ENCODE measurements around the gene CERS6.

CERS6 gene

GRCh38 chr2:168589236-168590211 is 133.5 kb downstream of the CERS6 start:
- Mint-ChIP-seq H3K27ac (no peak overlapping the region), H3K4me1 (ENCODE audit: low read depth) (peaks cover 53% of the 10 kb centered on the region), H3K4me3 (no peak overlapping the region), H3K27me3 (no peaks in the 10 kb centered on the region), H3K36me3 (peaks cover 9% of the 10 kb centered on the region), H3K9me3 (ENCODE audit: low read depth) (no peaks in the 10 kb centered on the region)

DNA sequence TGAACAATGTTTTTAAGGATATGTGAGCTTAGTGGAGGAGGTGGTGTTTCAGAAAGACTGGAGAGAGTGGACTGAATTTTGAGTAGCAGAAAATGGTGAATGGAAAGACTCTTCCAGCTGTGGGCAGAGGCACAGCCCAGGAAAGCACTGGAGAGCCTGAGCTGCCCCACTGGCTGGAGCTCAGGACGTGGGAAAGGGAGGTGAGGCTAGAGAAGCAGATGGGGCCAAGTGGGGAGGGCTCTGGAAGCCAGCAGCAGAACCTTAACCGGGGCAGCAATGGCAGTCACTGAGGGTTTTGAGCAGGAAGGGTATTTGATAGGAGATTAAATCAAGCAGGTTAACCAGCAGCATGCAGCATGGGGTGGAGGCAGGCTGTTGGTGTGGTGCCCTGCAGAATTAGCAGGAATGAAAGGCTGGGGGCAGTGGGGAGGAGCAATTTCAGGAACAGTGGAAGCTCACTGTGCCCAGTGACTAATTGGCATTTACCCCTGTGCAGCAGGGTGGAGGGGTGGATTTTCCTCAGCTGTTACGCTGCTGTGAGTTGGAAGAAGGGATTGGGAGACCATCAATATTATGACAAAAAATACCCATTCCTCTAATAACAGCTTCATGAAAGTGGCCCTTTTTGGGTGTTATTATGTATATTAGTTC is 136.2 kb downstream of the CERS6 start:
- Mint-ChIP-seq H3K4me3 (no peak overlapping the region), H3K36me3 (peaks cover 11% of the 10 kb centered on the region), H3K9me3 (ENCODE audit: low read depth) (no peaks in the 10 kb centered on the region), H3K4me1 (ENCODE audit: low read depth) (peaks cover 58% of the 10 kb centered on the region), H3K27ac (no peak overlapping the region), H3K27me3 (no peaks in the 10 kb centered on the region)

DNA sequence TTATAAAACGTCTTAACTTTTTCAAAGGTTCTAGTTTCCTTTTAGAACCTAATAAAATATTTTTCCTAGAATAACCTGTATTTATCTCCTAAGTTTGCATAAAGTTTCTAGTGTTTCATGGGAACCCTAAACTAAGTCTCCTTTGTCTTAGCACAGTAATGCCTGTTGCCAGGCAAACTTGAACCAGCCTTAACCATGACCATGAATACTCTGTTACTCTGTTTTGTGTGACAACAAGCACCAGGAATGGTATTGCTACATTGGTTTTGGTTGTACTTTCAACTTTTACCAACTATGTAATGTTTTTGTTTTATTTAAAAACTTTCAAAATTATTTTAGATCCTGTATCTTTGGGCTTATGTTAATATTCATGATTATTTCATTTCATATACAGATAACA is 137.6 kb downstream of the CERS6 start:
- no peaks in the 10 kb centered on the region for H3K9me3 Mint-ChIP-seq (ENCODE audit: low read depth)
- H3K27me3 Mint-ChIP-seq, result no peaks in the 10 kb centered on the region
- H3K27ac Mint-ChIP-seq, result no peak overlapping the region
- H3K4me1 Mint-ChIP-seq (ENCODE audit: low read depth), result peaks cover 55% of the 10 kb centered on the region
- peaks cover 11% of the 10 kb centered on the region for H3K36me3 Mint-ChIP-seq
- H3K4me3 Mint-ChIP-seq, result no peak overlapping the region

DNA sequence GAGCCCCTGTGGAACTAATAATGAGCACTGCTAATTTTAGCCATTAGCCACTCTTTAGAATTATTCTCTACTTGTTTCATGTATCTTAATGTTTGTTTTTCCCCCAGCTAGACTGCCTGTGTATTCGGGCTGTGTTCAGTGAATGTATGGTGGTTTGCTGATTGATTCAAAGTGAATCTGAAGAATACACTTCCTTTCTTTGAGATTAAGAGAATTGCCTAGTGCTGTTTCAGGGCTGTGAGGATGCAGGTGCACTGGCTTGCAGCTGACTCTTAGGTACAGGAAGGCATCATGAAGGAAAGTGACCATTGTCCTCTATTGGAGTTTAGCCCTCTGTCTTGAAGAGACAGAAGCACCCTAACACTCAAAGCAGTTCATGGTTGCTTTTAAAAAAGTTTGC is 138.7 kb downstream of the CERS6 start:
- Mint-ChIP-seq H3K4me1 (ENCODE audit: low read depth) (peaks cover 52% of the 10 kb centered on the region), H3K36me3 (peaks cover 14% of the 10 kb centered on the region), H3K9me3 (ENCODE audit: low read depth) (no peaks in the 10 kb centered on the region), H3K27me3 (no peaks in the 10 kb centered on the region), H3K4me3 (peak overlapping the region; percentile 3), H3K27ac (peak overlapping the region; percentile 19)

DNA sequence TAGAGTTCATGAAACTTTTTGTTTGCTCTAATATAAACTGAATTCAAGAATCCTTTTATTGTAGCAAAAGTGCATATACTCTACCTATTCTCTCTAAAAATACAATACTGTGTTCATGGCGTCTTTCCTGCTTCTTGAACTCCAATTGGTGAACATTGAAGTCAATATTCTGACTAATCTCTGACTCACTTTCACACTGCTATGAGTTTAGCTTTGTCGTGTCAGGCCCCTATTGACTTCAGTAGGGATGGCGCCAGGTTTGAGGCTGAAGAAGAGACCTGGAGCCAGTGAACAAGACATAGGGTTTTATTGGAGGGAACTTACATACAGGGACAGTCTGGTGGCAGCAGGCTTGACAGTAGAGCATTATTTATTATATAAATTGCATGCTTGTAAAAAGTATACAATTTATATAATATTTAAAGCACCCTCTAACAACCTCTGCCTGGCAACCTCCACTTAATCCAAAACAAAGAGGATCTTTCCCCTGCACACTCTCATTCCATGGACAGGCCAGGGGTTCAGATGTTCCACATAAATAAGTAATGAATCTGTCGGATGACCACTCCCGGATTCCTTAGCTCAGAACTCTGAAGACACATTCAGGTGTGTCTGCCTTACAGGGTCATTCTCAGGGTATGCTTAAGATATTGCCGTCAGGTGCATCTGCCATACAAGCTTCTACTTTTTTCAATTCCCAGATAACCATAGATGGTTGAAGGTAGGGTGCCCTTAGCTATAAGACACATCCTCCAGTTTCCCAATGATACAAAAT is 141.0 kb downstream of the CERS6 start:
- Mint-ChIP-seq H3K36me3 (peaks cover 18% of the 10 kb centered on the region), H3K9me3 (ENCODE audit: low read depth) (no peaks in the 10 kb centered on the region), H3K27ac (no peak overlapping the region), H3K4me3 (no peak overlapping the region), H3K27me3 (no peaks in the 10 kb centered on the region), H3K4me1 (ENCODE audit: low read depth) (peaks cover 54% of the 10 kb centered on the region)

GRCh38 chr2:168599738-168600137 is 143.7 kb downstream of the CERS6 start:
- peaks cover 9% of the 10 kb centered on the region for H3K9me3 Mint-ChIP-seq (ENCODE audit: low read depth)
- H3K27me3 Mint-ChIP-seq, result no peaks in the 10 kb centered on the region
- peaks cover 30% of the 10 kb centered on the region for H3K36me3 Mint-ChIP-seq
- H3K4me1 Mint-ChIP-seq (ENCODE audit: low read depth), result peaks cover 44% of the 10 kb centered on the region
- H3K27ac Mint-ChIP-seq, result no peak overlapping the region
- H3K4me3 Mint-ChIP-seq, result no peak overlapping the region

DNA sequence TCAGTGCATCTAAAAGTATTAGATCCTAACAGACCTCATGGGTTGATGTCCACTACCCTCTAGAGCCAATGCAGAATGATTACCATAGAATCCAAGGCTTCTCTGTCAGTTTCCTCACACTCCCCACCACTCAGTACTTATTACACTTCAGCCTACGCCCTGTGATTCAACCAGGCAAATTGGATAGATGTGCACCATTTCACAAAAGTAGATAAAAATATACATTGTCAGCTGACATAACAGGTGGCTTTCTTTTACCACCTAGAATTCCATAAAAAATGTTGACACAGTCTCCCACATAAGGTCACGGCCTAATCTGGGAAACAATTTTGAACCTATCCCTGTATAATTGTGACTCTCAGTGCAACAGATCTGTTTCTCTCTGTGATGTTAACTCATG is 144.9 kb downstream of the CERS6 start:
- Mint-ChIP-seq H3K36me3 (peaks cover 32% of the 10 kb centered on the region), H3K4me1 (ENCODE audit: low read depth) (peaks cover 34% of the 10 kb centered on the region), H3K27me3 (no peaks in the 10 kb centered on the region), H3K9me3 (ENCODE audit: low read depth) (peaks cover 15% of the 10 kb centered on the region), H3K27ac (no peak overlapping the region), H3K4me3 (no peak overlapping the region)

GRCh38 chr2:168601741-168602140 is 145.7 kb downstream of the CERS6 start:
- Mint-ChIP-seq H3K27ac (no peak overlapping the region), H3K4me3 (no peak overlapping the region), H3K36me3 (peaks cover 37% of the 10 kb centered on the region), H3K27me3 (no peaks in the 10 kb centered on the region), H3K4me1 (ENCODE audit: low read depth) (peaks cover 33% of the 10 kb centered on the region), H3K9me3 (ENCODE audit: low read depth) (peaks cover 21% of the 10 kb centered on the region)

GRCh38 chr2:168602379-168602778 is 146.3 kb downstream of the CERS6 start:
- no peaks in the 10 kb centered on the region for H3K27me3 Mint-ChIP-seq
- H3K4me1 Mint-ChIP-seq (ENCODE audit: low read depth), result peaks cover 31% of the 10 kb centered on the region
- peaks cover 22% of the 10 kb centered on the region for H3K9me3 Mint-ChIP-seq (ENCODE audit: low read depth)
- H3K4me3 Mint-ChIP-seq, result no peak overlapping the region
- peaks cover 35% of the 10 kb centered on the region for H3K36me3 Mint-ChIP-seq
- H3K27ac Mint-ChIP-seq, result no peak overlapping the region

DNA sequence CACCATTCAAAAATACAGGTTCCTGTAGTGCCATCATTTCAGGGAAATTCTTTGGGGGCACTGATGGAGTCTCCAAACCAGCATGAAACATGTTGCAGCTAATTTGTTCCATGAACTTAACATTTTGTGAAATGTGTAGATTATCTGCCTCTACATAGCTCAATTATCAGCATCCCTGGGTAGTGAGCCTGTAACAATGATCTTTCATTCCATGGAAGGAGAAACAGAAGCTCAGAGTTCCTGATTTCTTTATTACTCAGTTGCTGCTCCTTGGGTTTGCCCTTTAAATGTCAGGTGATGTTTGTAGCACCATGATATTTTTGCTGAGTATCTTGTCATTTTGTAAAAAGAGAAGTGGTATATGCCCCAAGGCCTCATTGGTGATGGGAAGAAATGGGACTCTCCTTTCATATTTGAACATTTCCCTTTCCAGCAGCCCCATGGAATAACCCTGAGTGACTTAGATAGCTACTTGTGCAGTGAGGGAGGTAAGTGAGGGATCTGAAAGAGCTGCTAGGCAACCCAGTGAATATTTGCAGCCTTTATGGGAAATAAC is 146.9 kb downstream of the CERS6 start:
- H3K27ac Mint-ChIP-seq, result no peak overlapping the region
- peaks cover 31% of the 10 kb centered on the region for H3K4me1 Mint-ChIP-seq (ENCODE audit: low read depth)
- peaks cover 32% of the 10 kb centered on the region for H3K36me3 Mint-ChIP-seq
- no peaks in the 10 kb centered on the region for H3K27me3 Mint-ChIP-seq
- peaks cover 22% of the 10 kb centered on the region for H3K9me3 Mint-ChIP-seq (ENCODE audit: low read depth)
- H3K4me3 Mint-ChIP-seq, result no peak overlapping the region

GRCh38 chr2:168603439-168603961 is 147.4 kb downstream of the CERS6 start:
- Mint-ChIP-seq H3K4me3 (no peak overlapping the region), H3K9me3 (ENCODE audit: low read depth) (peaks cover 22% of the 10 kb centered on the region), H3K27me3 (no peaks in the 10 kb centered on the region), H3K4me1 (ENCODE audit: low read depth) (peaks cover 33% of the 10 kb centered on the region), H3K27ac (no peak overlapping the region), H3K36me3 (peaks cover 31% of the 10 kb centered on the region)

- Mint-ChIP-seq H3K36me3 (peaks cover 35% of the 10 kb centered on the region), H3K27me3 (no peaks in the 10 kb centered on the region), H3K9me3 (ENCODE audit: low read depth) (peaks cover 22% of the 10 kb centered on the region), H3K27ac (no peak overlapping the region), H3K4me3 (no peak overlapping the region), H3K4me1 (ENCODE audit: low read depth) (peaks cover 36% of the 10 kb centered on the region)
Measured at GRCh38 chr2:168604252-168604651, 148.2 kb downstream of the CERS6 start.

- H3K27ac Mint-ChIP-seq, result no peak overlapping the region
- peaks cover 35% of the 10 kb centered on the region for H3K4me1 Mint-ChIP-seq (ENCODE audit: low read depth)
- no peak overlapping the region for H3K4me3 Mint-ChIP-seq
- H3K27me3 Mint-ChIP-seq, result no peaks in the 10 kb centered on the region
- peaks cover 37% of the 10 kb centered on the region for H3K36me3 Mint-ChIP-seq
- H3K9me3 Mint-ChIP-seq (ENCODE audit: low read depth), result peaks cover 22% of the 10 kb centered on the region
Measured at GRCh38 chr2:168607992-168608391, 151.9 kb downstream of the CERS6 start.

GRCh38 chr2:168608796-168609195 is 152.7 kb downstream of the CERS6 start:
- no peak overlapping the region for H3K27ac Mint-ChIP-seq
- no peaks in the 10 kb centered on the region for H3K27me3 Mint-ChIP-seq
- H3K4me1 Mint-ChIP-seq (ENCODE audit: low read depth), result peaks cover 36% of the 10 kb centered on the region
- peaks cover 38% of the 10 kb centered on the region for H3K36me3 Mint-ChIP-seq
- peaks cover 21% of the 10 kb centered on the region for H3K9me3 Mint-ChIP-seq (ENCODE audit: low read depth)
- no peak overlapping the region for H3K4me3 Mint-ChIP-seq

Measured in activated naive CD8-positive, alpha-beta T cell (primary cell).